Kidney (tissue), 14 donors: ENCODE data around the gene ADRA2C. TPM values are rescaled to one million over a fixed set of nuclear protein-coding genes. Genes with fewer than 3 reads are reported as not detected.

ENCODE experiments used
- DNase-seq, 5 donors: peaks; one replicate each; pipeline ENCODE4 v3.0.0-alpha.2; 2013 to 2020
- FAIRE-seq: peaks from 2 replicates; lab custom pipeline; 2012; peaks lifted over from hg19 to GRCh38; lab: Jason Lieb, UNC
- H3K27ac ChIP-seq, 2 donors: one replicate each; pipeline ENCODE4 v1.7.0; 2013; ENCODE audit warnings: low read depth in 2 of 2, low read length in 2 of 2, inconsistent platforms in 1 of 2
- H3K27me3 ChIP-seq: one replicate; pipeline ENCODE4 v1.7.1; 2013; ENCODE audit warnings: low read length, inconsistent platforms; ENCODE audit not compliant: control insufficient read depth, insufficient read depth
- H3K36me3 ChIP-seq, 3 donors: one replicate each; pipeline versions ENCODE4 v1.7.0 to v1.7.1; 2013; ENCODE audit warnings: low read length in 3 of 3, control low read depth in 1 of 3, inconsistent platforms in 1 of 3; ENCODE audit not compliant: insufficient read depth in 3 of 3, control insufficient read depth in 2 of 3
- H3K4me1 ChIP-seq, 3 donors: one replicate each; pipeline versions ENCODE4 v1.7.0 to v1.7.1; 2013; ENCODE audit warnings: low read length in 3 of 3, inconsistent platforms in 1 of 3, low read depth in 1 of 3; ENCODE audit not compliant: control insufficient read depth in 2 of 3, insufficient read depth in 2 of 3
- H3K4me3 ChIP-seq, 3 donors: one replicate each; pipeline versions ENCODE4 v1.7.0 to v1.8.1; 2013; ENCODE audit warnings: low read length in 3 of 3, control low read depth in 1 of 3, inconsistent platforms in 1 of 3
- H3K9ac ChIP-seq, 3 donors: one replicate each; pipeline versions ENCODE4 v1.7.0 to v1.7.1; 2013; ENCODE audit warnings: low read length in 3 of 3, control low read depth in 1 of 3, inconsistent platforms in 1 of 3
- H3K9me3 ChIP-seq, 3 donors: one replicate each; pipeline versions ENCODE4 v1.7.0 to v1.7.1; 2013; ENCODE audit warnings: low read length in 3 of 3, control low read depth in 1 of 3, inconsistent platforms in 1 of 3; ENCODE audit not compliant: control insufficient read depth in 2 of 3, insufficient read depth in 1 of 3
- CTCF ChIP-seq: IDR thresholded peaks from 3 replicates; pipeline ENCODE4 v1.5.1; 2012; ENCODE audit warnings: mild to moderate bottlenecking, moderate library complexity, borderline replicate concordance; ENCODE audit not compliant: insufficient read depth; ENCODE audit errors: extremely low read depth
- intact Hi-C: fragments of 100-400 bp; cut with DNase I; formaldehyde crosslinking; loops from one replicate; pipeline ENCODE4 v1.11.1; 2022
- polyA plus RNA-seq: library from polyadenylated mRNA; stranded (reverse); fragments of 350-450 nt; fragmentation: Illumina TruSeq; extraction: RNeasy Lipid Tissue Mini Kit (QIAGEN cat#74804); gene quantifications from one replicate; pipeline ENCODE4 v1.2.3, GENCODE V29; 2014; ENCODE audit warnings: low read depth, low replicate concordance; ENCODE audit not compliant: insufficient read depth
- total RNA-seq: library from RNA; stranded (reverse); fragmentation: NEBNext Ultra II Directional; extraction: Animal tissue kit (Norgen Biotek cat#: 25700); gene quantifications from one replicate; pipeline ENCODE4 v1.2.1, GENCODE V29; 2021
- donor health status: control.
- donor health status: control.
- donor health status: control.
- donor health status: control.
- donor health status: control.
- donor health status: DM: yes; HTN: yes; CAD: no.
- donor health status: Normal renal cell carcinoma (clear cell type).

Gene ADRA2C
- total and polyA plus RNA-seq, 2 donors from 2014 or later: 21.9 to 36.2 TPM

GRCh38 chr4:3739577-3739976 lies 26.6 kb upstream of the ADRA2C start:
- Histone ChIP-seq H3K27ac (no peak overlapping the region), H3K36me3 (no peaks in the 10 kb centered on the region), H3K9me3 (peaks cover 0 to 8% (median 4%) of the 10 kb centered on the region in 3 donors), H3K9ac (no peak overlapping the region), H3K27me3 (peaks cover under 1% of the 10 kb centered on the region), H3K4me1 (peaks cover 0 to 4% (median 0%) of the 10 kb centered on the region in 3 donors), H3K4me3 (no peak overlapping the region)
- no peak for DNase-seq
- intact Hi-C loops: no loop called here
- no peak for TF ChIP-seq CTCF
- no peak for FAIRE-seq

DNA sequence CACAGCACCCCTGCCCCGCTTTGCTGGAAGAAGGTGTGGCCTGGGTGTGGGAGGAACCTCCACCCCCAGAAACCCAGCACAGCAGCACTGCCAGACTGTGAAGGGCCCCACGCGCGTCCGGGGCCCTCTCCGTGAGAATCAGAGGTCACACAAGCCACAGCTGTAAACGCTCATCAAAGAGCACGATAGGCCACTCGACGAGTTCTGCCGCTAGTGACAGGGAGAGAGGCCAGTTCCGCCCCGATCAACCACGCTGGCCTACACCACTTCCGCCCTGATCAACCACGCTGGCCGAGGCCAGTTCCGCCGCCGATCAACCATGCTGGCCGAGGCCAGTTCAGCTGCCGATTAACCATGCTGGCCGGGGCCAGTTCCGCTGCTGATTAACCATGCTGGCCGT lies 25.9 kb upstream of the ADRA2C start:
- intact Hi-C loops: no loop called here
- TF ChIP-seq CTCF: no peak
- Histone ChIP-seq H3K36me3 (no peaks in the 10 kb centered on the region), H3K27ac (no peak overlapping the region), H3K4me3 (no peak overlapping the region), H3K4me1 (peaks cover 0 to 6% (median 0%) of the 10 kb centered on the region in 3 donors), H3K9me3 (peaks cover 0 to 8% (median 4%) of the 10 kb centered on the region in 3 donors), H3K9ac (no peak overlapping the region), H3K27me3 (peaks cover 3% of the 10 kb centered on the region)
- FAIRE-seq (no peak), DNase-seq (no peak)

- FAIRE-seq (no peak), DNase-seq (no peak)
- intact Hi-C loops: no loop called here
- peaks cover 0 to 8% (median 4%) of the 10 kb centered on the region in 3 donors for H3K9me3 ChIP-seq
- H3K36me3 ChIP-seq: no peaks in the 10 kb centered on the region
- no peak overlapping the region for H3K27ac ChIP-seq
- TF ChIP-seq CTCF: no peak
- H3K4me1 ChIP-seq: peaks cover 3 to 17% (median 4%) of the 10 kb centered on the region in 3 donors
- no peak overlapping the region for H3K9ac ChIP-seq
- H3K4me3 ChIP-seq: no peak overlapping the region
- peaks cover 5% of the 10 kb centered on the region for H3K27me3 ChIP-seq
These were observed 24.8 kb upstream of the ADRA2C start for GRCh38 chr4:3741217-3742011.
